CD4-positive, alpha-beta T cell treated with Interleukin-21 for 1 hour (primary cell): ENCODE measurements around the gene WDR74.

Experiments used
- DNase-seq: peaks from one replicate; pipeline ENCODE4 v3.0.0-alpha.2; 2020

WDR74 gene

GRCh38 chr11:62791501-62792201, 47.7 kb downstream of the WDR74 start, which contains the start of gene TMEM223:
Gene TMEM223 (minus strand): TSS chr11:62792006. CDS start chr11:62791994, 12 bp downstream.
- peak; percentile 90 for DNase-seq

- no peak for DNase-seq
Observed at GRCh38 chr11:62789576-62789975, 49.8 kb downstream of the WDR74 start.

- no peak for DNase-seq
Observed at GRCh38 chr11:62788991-62789390, 50.4 kb downstream of the WDR74 start.

GRCh38 chr11:62787005-62787759, 52.2 kb downstream of the WDR74 start, which contains the start of gene TMEM179B:
Gene TMEM179B (plus strand): TSS chr11:62787402. CDS start chr11:62787432, 30 bp downstream.
- peak; percentile 98 for DNase-seq

- DNase-seq, result peak; percentile 89
Observed at GRCh38 chr11:62786318-62787004, 52.9 kb downstream of the WDR74 start.
